H1 (cell line): ENCODE measurements around the gene MATN4. TPM values are rescaled to one million over a fixed set of nuclear protein-coding genes. Genes with fewer than 3 reads are reported as not detected.
A peak's percentile ranks its signal among the peaks of the same experiment; 100 is the strongest.

Source experiments
- CTCF ChIA-PET: fragments of 300-600 bp; sonication (Branson Sonifier 250); formaldehyde crosslinking; loops from one replicate; lab custom pipeline; 2021; ENCODE audit not compliant: partially characterized antibody; lab: Charles Lee
- POLR2A ChIA-PET: fragments of 300-600 bp; sonication (Branson Sonifier 250); formaldehyde crosslinking; loops from one replicate; lab custom pipeline; 2021; ENCODE audit warnings: inconsistent platforms; ENCODE audit not compliant: partially characterized antibody; lab: Charles Lee
- DNase-seq, 2 experiments: peaks; one replicate each; pipeline versions ENCODE4 v3.0.0 to v3.0.0-alpha.2; 2010 to 2022; ENCODE audit warnings: low spot score in 2 of 2, low read depth in 1 of 2, mixed read lengths in 1 of 2
- FAIRE-seq: peaks from 2 replicates; lab custom pipeline; 2011; peaks lifted over from hg19 to GRCh38; lab: Jason Lieb, UNC
- H2AFZ ChIP-seq: 2 replicates; pipeline ENCODE4 v1.8.1; 2012; ENCODE audit warnings: low read length, inconsistent platforms
- H2AK5ac ChIP-seq: 2 replicates; pipeline ENCODE4 v1.6.1; 2013; ENCODE audit warnings: low read depth, low read length
- H2BK120ac ChIP-seq: replicated peaks from 2 replicates; pipeline ENCODE3; 2013; ENCODE audit warnings: low read depth, low read length, inconsistent platforms
- H2BK12ac ChIP-seq: 2 replicates; pipeline ENCODE4 v1.6.1; 2013; ENCODE audit warnings: low read depth, low read length
- H2BK15ac ChIP-seq: 2 replicates; pipeline ENCODE4 v1.6.1; 2013; ENCODE audit warnings: low read length
- H2BK20ac ChIP-seq: 2 replicates; pipeline ENCODE4 v1.6.1; 2013; ENCODE audit warnings: low read length
- H2BK5ac ChIP-seq: 2 replicates; pipeline ENCODE4 v1.6.1; 2013; ENCODE audit warnings: low read depth, low read length
- H3K14ac ChIP-seq: 2 replicates; pipeline ENCODE4 v1.6.1; 2013; ENCODE audit warnings: inconsistent platforms; ENCODE audit not compliant: insufficient read length
- H3K18ac ChIP-seq: 2 replicates; pipeline ENCODE4 v1.6.1; 2013; ENCODE audit warnings: low read length; ENCODE audit errors: extremely low read depth
- H3K23ac ChIP-seq: 2 replicates; pipeline ENCODE4 v1.6.1; 2013; ENCODE audit warnings: inconsistent platforms; ENCODE audit not compliant: insufficient read length
- H3K23me2 ChIP-seq: 2 replicates; pipeline ENCODE4 v1.6.1; 2013; ENCODE audit warnings: low read depth, low read length
- H3K27ac ChIP-seq: 2 replicates; pipeline ENCODE4 v1.6.1; 2011; ENCODE audit warnings: low read depth, low read length, inconsistent platforms
- H3K27me3 ChIP-seq, 4 experiments: replicated peaks in 1 of 4; 1 replicate in 1 of 4; 2 replicates in 3 of 4; pipeline versions ENCODE4 v1.6.1 to v1.8.1; 2011 to 2013; ENCODE audit warnings: low read length in 3 of 4, mild to moderate bottlenecking in 3 of 4, inconsistent platforms in 2 of 4, mixed read lengths in 2 of 4, moderate library complexity in 1 of 4; ENCODE audit not compliant: control insufficient read depth in 3 of 4, insufficient read depth in 3 of 4; ENCODE audit errors: extremely low read depth in 1 of 4
- H3K36me3 ChIP-seq, 4 experiments: 2 replicates each; pipeline versions ENCODE4 v1.6.1 to v1.8.1; 2011 to 2013; ENCODE audit warnings: mild to moderate bottlenecking in 4 of 4, low read length in 3 of 4, moderate library complexity in 2 of 4, control low read depth in 1 of 4, inconsistent platforms in 1 of 4; ENCODE audit not compliant: insufficient read depth in 4 of 4, control insufficient read depth in 2 of 4
- H3K4ac ChIP-seq: replicated peaks from 2 replicates; pipeline ENCODE3; 2013; ENCODE audit warnings: low read length, low read depth, mixed read lengths, inconsistent platforms; ENCODE audit not compliant: insufficient read length
- H3K4me1 ChIP-seq, 4 experiments: replicated peaks in 1 of 4; 1 replicate in 1 of 4; 2 replicates in 3 of 4; pipeline versions ENCODE4 v1.6.1 to v1.8.1; 2011 to 2013; ENCODE audit warnings: low read length in 3 of 4, inconsistent platforms in 2 of 4, mixed read lengths in 1 of 4; ENCODE audit not compliant: insufficient read depth in 4 of 4, control insufficient read depth in 3 of 4
- H3K4me2 ChIP-seq, 2 experiments: 2 replicates each; pipeline versions ENCODE4 v1.6.1 to v1.8.1; 2011 to 2013; ENCODE audit warnings: low read depth in 2 of 2, low read length in 2 of 2, control low read depth in 1 of 2, inconsistent platforms in 1 of 2, mild to moderate bottlenecking in 1 of 2; ENCODE audit not compliant: insufficient read depth in 1 of 2
- H3K4me3 ChIP-seq, 4 experiments: fragments of 200-600, 300-600 bp in 1 of 4; sonication (generic), shearing (Covaris generic), sonication (Bioruptor Twin) in 1 of 4; 2 replicates each; pipeline versions ENCODE4 v1.5.1 to v1.8.1; 2011 to 2016; ENCODE audit warnings: low read length in 4 of 4, low read depth in 3 of 4, control low read depth in 2 of 4, inconsistent platforms in 2 of 4, mild to moderate bottlenecking in 2 of 4, mixed read lengths in 1 of 4, moderate library complexity in 1 of 4; ENCODE audit not compliant: insufficient read depth in 2 of 4; ENCODE audit errors: extremely low read depth in 1 of 4
- H3K56ac ChIP-seq: replicated peaks from 2 replicates; pipeline ENCODE3; 2013; ENCODE audit warnings: low read depth, mild to moderate bottlenecking, mixed read lengths, low read length, inconsistent platforms; ENCODE audit not compliant: insufficient read length
- H3K79me1 ChIP-seq: 2 replicates; pipeline ENCODE4 v1.6.1; 2013; ENCODE audit warnings: low read depth, low read length, control low read depth
- H3K79me2 ChIP-seq, 2 experiments: 2 replicates each; pipeline versions ENCODE4 v1.6.1 to v1.8.1; 2012 to 2013; ENCODE audit warnings: low read length in 2 of 2, mild to moderate bottlenecking in 2 of 2, inconsistent platforms in 1 of 2; ENCODE audit not compliant: insufficient read depth in 2 of 2, control insufficient read depth in 1 of 2
- H3K9ac ChIP-seq, 4 experiments: replicated peaks in 1 of 4; 1 replicate in 1 of 4; 2 replicates in 3 of 4; pipeline versions ENCODE4 v1.6.1 to v1.8.1; 2011 to 2013; ENCODE audit warnings: low read depth in 3 of 4, low read length in 3 of 4, control low read depth in 2 of 4, mild to moderate bottlenecking in 2 of 4, moderate library complexity in 2 of 4, inconsistent platforms in 1 of 4; ENCODE audit errors: extremely low read depth in 1 of 4
- H3K9me3 ChIP-seq, 2 experiments: 2 replicates each; pipeline versions ENCODE4 v1.6.1 to v1.8.1; 2012 to 2013; ENCODE audit warnings: mild to moderate bottlenecking in 2 of 2, moderate library complexity in 2 of 2, control low read depth in 1 of 2, inconsistent platforms in 1 of 2, low read depth in 1 of 2, low read length in 1 of 2, mixed read lengths in 1 of 2; ENCODE audit not compliant: insufficient read depth in 2 of 2
- H4K20me1 ChIP-seq, 2 experiments: replicated peaks in 1 of 2; 2 replicates each; pipeline versions ENCODE3 to v1.8.1; 2011 to 2013; ENCODE audit warnings: inconsistent platforms in 2 of 2, low read length in 2 of 2, mild to moderate bottlenecking in 1 of 2; ENCODE audit not compliant: insufficient read depth in 2 of 2, control insufficient read depth in 1 of 2
- H4K5ac ChIP-seq: 2 replicates; pipeline ENCODE4 v1.6.1; 2013; ENCODE audit warnings: low read length, low read depth, mixed read lengths, inconsistent platforms; ENCODE audit not compliant: insufficient read length
- H4K8ac ChIP-seq: 2 replicates; pipeline ENCODE4 v1.8.0; 2013; ENCODE audit warnings: mild to moderate bottlenecking, moderate library complexity, low read length, inconsistent platforms; ENCODE audit not compliant: insufficient read depth; ENCODE audit errors: extremely low read depth
- H4K91ac ChIP-seq: replicated peaks from 2 replicates; pipeline ENCODE3; 2013; ENCODE audit warnings: low read length, mixed read lengths, inconsistent platforms; ENCODE audit not compliant: insufficient read length
- CTBP2 ChIP-seq: IDR thresholded peaks from 2 replicates; pipeline ENCODE4 v1.7.0; 2011; ENCODE audit warnings: borderline replicate concordance, mild to moderate bottlenecking, moderate library complexity, mixed read lengths, low read length; ENCODE audit not compliant: insufficient read depth, insufficient read length
- KDM4A ChIP-seq: IDR thresholded peaks from one replicate; pipeline ENCODE4 v1.7.1; 2012; ENCODE audit warnings: low read depth, mild to moderate bottlenecking, moderate library complexity, low read length, inconsistent platforms; ENCODE audit not compliant: severe bottlenecking
- POLR2AphosphoS5 ChIP-seq: IDR thresholded peaks from 2 replicates; pipeline ENCODE4 v1.6.1; 2011; ENCODE audit warnings: low read depth, low read length
- TBP ChIP-seq: IDR thresholded peaks from 2 replicates; pipeline ENCODE4 v1.6.1; 2011; ENCODE audit warnings: low read depth, low read length, improper control_type of control experiment
- TCF12 ChIP-seq: IDR thresholded peaks from 2 replicates; pipeline ENCODE4 v1.6.1; 2011; ENCODE audit warnings: low read depth, mild to moderate bottlenecking, low read length
- WGBS, 2 experiments: shearing (Covaris generic) in 1 of 2; methylation state at CpG; one replicate each; pipeline versions ENCODE4 v1.1.6 to v1.1.7; 2013 to 2015; ENCODE audit warnings: low lambda C conversion rate in 2 of 2, mixed read lengths in 2 of 2, inconsistent platforms in 1 of 2, low coverage in 1 of 2, missing lambda C conversion rate in 1 of 2; ENCODE audit not compliant: insufficient replicate concordance in 2 of 2, insufficient coverage in 1 of 2, insufficient read length in 1 of 2; ENCODE audit errors: extremely low coverage in 1 of 2, missing lambda C conversion rate in 1 of 2; 5-methylcytosine and 5-hydroxymethylcytosine counted together
- polyA plus RNA-seq, 7 experiments: library from polyadenylated mRNA; depleted of rRNA in 3 of 7; stranded (reverse) in 5 of 7; unstranded in 2 of 7; fragments of >200 nt in 5 of 7; fragments of 200-250 nt in 2 of 7; gene quantifications; 1 replicate in 5 of 7; 2 replicates in 1 of 7; 4 replicates in 1 of 7; pipeline versions ENCODE4 v1.2.1 to v1.2.3, GENCODE V29; 2011 to 2013; ENCODE audit warnings: missing spikeins in 2 of 7, mixed read lengths in 2 of 7
- total RNA-seq: library from RNA; stranded (reverse); fragmentation: NEBNext Ultra II Directional; extraction: Animal tissue kit (Norgen Biotek cat#: 25700); gene quantifications from 2 replicates; pipeline ENCODE4 v1.2.1, GENCODE V29; 2021

MATN4 gene
- total and polyA plus RNA-seq, 2 of the 8 experiments (the other 6 are each of a cell fraction or from before 2014, with no cell fraction given), result 2.1 to 4.4 TPM

GRCh38 chr20:45291526-45291925 is 16.6 kb downstream of the MATN4 start:
- no peak overlapping the region for H3K23ac ChIP-seq
- peaks cover 0 to 20% (median 11%) of the 10 kb centered on the region in 4 experiments; a peak in 6 of 7 replicates for H3K27me3 ChIP-seq
- H3K79me1 ChIP-seq, result no peaks in the 10 kb centered on the region
- H3K18ac ChIP-seq, result no peak overlapping the region
- no peak overlapping the region for H2BK120ac ChIP-seq
- H3K4me1 ChIP-seq, result peaks cover 0 to 3% (median 0%) of the 10 kb centered on the region in 4 experiments; a peak in 3 of 7 replicates
- H3K9ac ChIP-seq, result no peak overlapping the region
- H2BK20ac ChIP-seq, result no peak overlapping the region
- POLR2A ChIA-PET, result interaction anchor here (3.1 kb wide), 1 partner anchor 12 kb away, joined by 18 read pairs; no protein-coding TSS in a partner anchor
- H2BK15ac ChIP-seq, result peak overlapping the region; percentile 75; the same call in 1 of the 2 replicates
- H3K4ac ChIP-seq, result no peak overlapping the region
- no peaks in the 10 kb centered on the region for H4K20me1 ChIP-seq
- H4K8ac ChIP-seq, result no peak overlapping the region
- no peak for FAIRE-seq
- no peak overlapping the region for H3K4me2 ChIP-seq
- 0 out of 2 replicates have a peak overlapping the region, but pooled peaks have one; percentile 4 for H2BK12ac ChIP-seq
- no peak overlapping the region for H4K91ac ChIP-seq
- no peak overlapping the region for H2AFZ ChIP-seq
- no peak for DNase-seq
- WGBS, 2 experiments, result 88% methylated on average over 7 of the region's 9 CpGs; no CpG with 5 or more reads in 1 of the 2 experiments
- H3K4me3 ChIP-seq, result no peak overlapping the region
- H3K27ac ChIP-seq, result no peak overlapping the region
- CTCF ChIA-PET, result interaction anchor here (0.8 to 6.2 kb wide), 35 partner anchors 9 to 338 kb away, joined by 3 to 104 read pairs (median 6); partner anchors contain the start of genes MATN4, RBPJL, SEMG1 and SLPI
- no peak overlapping the region for H3K14ac ChIP-seq
- no peak overlapping the region for H4K5ac ChIP-seq
- H3K23me2 ChIP-seq, result peaks cover 7% of the 10 kb centered on the region; the same call in 1 of the 2 replicates
- no peak for TF ChIP-seq TCF12
- TF ChIP-seq KDM4A, result no peak
- no peak for TF ChIP-seq POLR2AphosphoS5
- no peak for TF ChIP-seq TBP
- no peak for TF ChIP-seq CTBP2
- TF ChIP-seq, all 59 proteins: peak for 0
- Histone ChIP-seq H2BK5ac (no peak overlapping the region), H3K56ac (no peak overlapping the region), H3K79me2 (no peaks in the 10 kb centered on the region), H3K9me3 (peaks cover 8 to 12% of the 10 kb centered on the region in 2 experiments), H2AK5ac (no peak overlapping the region), H3K36me3 (0 out of 8 replicates have a peak, but pooled peaks cover 0 to 3% (median 0%) of the 10 kb centered on the region in 4 experiments)
